Endothelial cell of umbilical vein (primary cell): ENCODE data around the gene TBC1D28. TPM values are rescaled to one million over a fixed set of nuclear protein-coding genes. Genes with fewer than 3 reads are reported as not detected.
A peak's percentile ranks its signal among the peaks of the same experiment; 100 is the strongest.
"Not testable (repeated sequence)": the region's sequence is repeated elsewhere in the genome, so short reads cannot be mapped to it uniquely, and the experiment has no call there.

ENCODE experiments used
- BruUV-seq: library from RNA; stranded (reverse); fragments of 400-500 nt; replicated peaks from 2 replicates; lab custom pipeline; 2021; lab: Mats Ljungman, UMichigan
- CTCF ChIA-PET: fragments of 300-600, 350-600 bp; sonication (Branson Sonifier 250); formaldehyde crosslinking; loops from one replicate; lab custom pipeline; 2021; ENCODE audit warnings: antibody characterized with exemption, inconsistent platforms; lab: Charles Lee
- POLR2A ChIA-PET: fragments of 300-600, 350-600 bp; sonication (Branson Sonifier 250); formaldehyde crosslinking; loops from one replicate; lab custom pipeline; 2021; ENCODE audit warnings: antibody characterized with exemption, inconsistent platforms; lab: Charles Lee
- DNase-seq: peaks from one replicate; pipeline ENCODE4 v3.0.0-alpha.2; 2011; ENCODE audit warnings: low read depth, low spot score
- FAIRE-seq: peaks from 2 replicates; lab custom pipeline; 2011; peaks lifted over from hg19 to GRCh38; lab: Jason Lieb, UNC
- H2AFZ ChIP-seq: 2 replicates; pipeline ENCODE4 v1.6.0; 2012; ENCODE audit warnings: low read depth, low read length, control low read depth, inconsistent platforms
- H3K27ac ChIP-seq: 2 replicates; pipeline ENCODE4 v1.5.1; 2011; ENCODE audit warnings: low read depth, mild to moderate bottlenecking, control low read depth, low read length, moderate library complexity; ENCODE audit not compliant: insufficient read depth
- H3K27me3 ChIP-seq, 2 experiments: 2 replicates each; pipeline versions ENCODE4 v1.6.0 to v1.6.1; 2011; ENCODE audit warnings: low read length in 2 of 2, mixed read lengths in 1 of 2; ENCODE audit not compliant: control insufficient read depth in 2 of 2, insufficient read depth in 2 of 2
- H3K36me3 ChIP-seq, 2 experiments: 2 replicates in 1 of 2; 3 replicates in 1 of 2; pipeline ENCODE4 v1.5.1; 2011; ENCODE audit warnings: low read length in 2 of 2, mild to moderate bottlenecking in 1 of 2, moderate library complexity in 1 of 2; ENCODE audit not compliant: control insufficient read depth in 2 of 2, insufficient read depth in 2 of 2; ENCODE audit errors: extremely low read depth in 1 of 2
- H3K4me1 ChIP-seq: 3 replicates; pipeline ENCODE4 v1.5.1; 2011; ENCODE audit warnings: mild to moderate bottlenecking, low read length; ENCODE audit not compliant: control insufficient read depth, insufficient read depth; ENCODE audit errors: extremely low read depth
- H3K4me2 ChIP-seq: 2 replicates; pipeline ENCODE4 v1.6.1; 2011; ENCODE audit warnings: low read length, control low read depth, mixed read lengths; ENCODE audit not compliant: insufficient read depth
- H3K4me3 ChIP-seq, 3 experiments: fragments of 200-600 bp in 1 of 3; sonication (generic), shearing (Covaris generic) in 1 of 3; replicated peaks in 1 of 3; 2 replicates each; pipeline ENCODE4 v1.5.1; 2011 to 2016; ENCODE audit warnings: control low read depth in 3 of 3, low read length in 3 of 3, mild to moderate bottlenecking in 2 of 3, inconsistent platforms in 1 of 3, low read depth in 1 of 3, moderate library complexity in 1 of 3; ENCODE audit not compliant: insufficient read depth in 1 of 3
- H3K79me2 ChIP-seq: 2 replicates; pipeline ENCODE4 v1.6.0; 2012; ENCODE audit warnings: low read length, inconsistent platforms; ENCODE audit not compliant: control insufficient read depth, insufficient read depth
- H3K9ac ChIP-seq: replicated peaks from 2 replicates; pipeline ENCODE3; 2011; ENCODE audit warnings: low read length, control low read depth; ENCODE audit not compliant: insufficient read depth; ENCODE audit errors: extremely low read depth
- H3K9me1 ChIP-seq: replicated peaks from 3 replicates; pipeline ENCODE4 v1.6.0; 2011; ENCODE audit warnings: mild to moderate bottlenecking, low read length; ENCODE audit not compliant: control insufficient read depth, insufficient read depth; ENCODE audit errors: extremely low read depth
- H3K9me3 ChIP-seq: replicated peaks from 2 replicates; pipeline ENCODE4 v1.5.1; 2012; ENCODE audit warnings: low read length, inconsistent platforms; ENCODE audit not compliant: control insufficient read depth, insufficient read depth
- H4K20me1 ChIP-seq: replicated peaks from 2 replicates; pipeline ENCODE3; 2011; ENCODE audit warnings: mild to moderate bottlenecking, low read length; ENCODE audit not compliant: control insufficient read depth, insufficient read depth; ENCODE audit errors: extremely low read depth
- dilution Hi-C: fragments of 300-500 bp; cut with MboI; formaldehyde crosslinking; loops from one replicate; pipeline ENCODE4 v1.15.0; 2019; ENCODE audit warnings: low sequenced_read_pairs; ENCODE audit not compliant: extremely low pct_ligation_motif_present
- intact Hi-C: fragments of 100-400 bp; cut with micrococcal nuclease; formaldehyde crosslinking; loops from one replicate; pipeline ENCODE4 v1.10.0; 2022
- polyA plus RNA-seq, 4 experiments: library from polyadenylated mRNA; depleted of rRNA in 3 of 4; stranded (reverse) in 3 of 4; unstranded in 1 of 4; fragments of >200 nt; gene quantifications; 2 replicates each; pipeline versions ENCODE4 v1.2.1 to v1.2.3, GENCODE V29; 2011 to 2012; ENCODE audit warnings: missing spikeins in 1 of 4
- total RNA-seq: library from RNA; stranded (reverse); gene quantifications from 2 replicates; pipeline ENCODE4 v1.2.3, GENCODE V29; 2021
- TF ChIP-seq, protein P1 (sequence below), 2 donors: IDR thresholded peaks; 1 replicate in 1 of 2; 2 replicates in 1 of 2; pipeline ENCODE4 v1.5.1; 2011; ENCODE audit warnings: low read length in 2 of 2, mild to moderate bottlenecking in 2 of 2, moderate library complexity in 2 of 2, control low read depth in 1 of 2, inconsistent platforms in 1 of 2, low read depth in 1 of 2; ENCODE audit not compliant: insufficient read depth in 1 of 2; ENCODE audit errors: extremely low read depth in 1 of 2

TBC1D28 gene
- total and polyA plus RNA-seq, 2 donors (not counting 3 experiments of a cell fraction or from before 2014, with no cell fraction given), result not detected

- H3K9me1 ChIP-seq, H3K27me3 ChIP-seq, H3K4me1 ChIP-seq, H3K79me2 ChIP-seq, BruUV-seq, intact Hi-C loops, H3K9ac ChIP-seq, H4K20me1 ChIP-seq, dilution Hi-C loops, H3K9me3 ChIP-seq, H3K36me3 ChIP-seq, POLR2A ChIA-PET, H3K27ac ChIP-seq: not testable (repeated sequence)
- DNase-seq, result peak; percentile 93
- Histone ChIP-seq H3K4me3 (peak overlapping the region in 1 of 3 experiments; percentile 61), H2AFZ (peak overlapping the region; percentile 87), H3K4me2 (peak overlapping the region; percentile 46)
- peak; percentile 75 for FAIRE-seq
- CTCF ChIA-PET, result interaction anchor here (0.7 to 1.1 kb wide), 4 partner anchors 13 to 337 kb away, joined by 3 read pairs; no protein-coding TSS in a partner anchor
- TF ChIP-seq, protein P1, sequence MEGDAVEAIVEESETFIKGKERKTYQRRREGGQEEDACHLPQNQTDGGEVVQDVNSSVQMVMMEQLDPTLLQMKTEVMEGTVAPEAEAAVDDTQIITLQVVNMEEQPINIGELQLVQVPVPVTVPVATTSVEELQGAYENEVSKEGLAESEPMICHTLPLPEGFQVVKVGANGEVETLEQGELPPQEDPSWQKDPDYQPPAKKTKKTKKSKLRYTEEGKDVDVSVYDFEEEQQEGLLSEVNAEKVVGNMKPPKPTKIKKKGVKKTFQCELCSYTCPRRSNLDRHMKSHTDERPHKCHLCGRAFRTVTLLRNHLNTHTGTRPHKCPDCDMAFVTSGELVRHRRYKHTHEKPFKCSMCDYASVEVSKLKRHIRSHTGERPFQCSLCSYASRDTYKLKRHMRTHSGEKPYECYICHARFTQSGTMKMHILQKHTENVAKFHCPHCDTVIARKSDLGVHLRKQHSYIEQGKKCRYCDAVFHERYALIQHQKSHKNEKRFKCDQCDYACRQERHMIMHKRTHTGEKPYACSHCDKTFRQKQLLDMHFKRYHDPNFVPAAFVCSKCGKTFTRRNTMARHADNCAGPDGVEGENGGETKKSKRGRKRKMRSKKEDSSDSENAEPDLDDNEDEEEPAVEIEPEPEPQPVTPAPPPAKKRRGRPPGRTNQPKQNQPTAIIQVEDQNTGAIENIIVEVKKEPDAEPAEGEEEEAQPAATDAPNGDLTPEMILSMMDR (IDR thresholded peaks at IDR 0.05; ENCODE audit: extremely low read depth in 1 of 2, insufficient read depth in 1 of 2, low read depth in 1 of 2, low read length in 2 of 2), result peak; percentile 88 to 97
Measured at GRCh38 chr17:18625509-18626104, 18.6 kb downstream of the TBC1D28 start.

DNA sequence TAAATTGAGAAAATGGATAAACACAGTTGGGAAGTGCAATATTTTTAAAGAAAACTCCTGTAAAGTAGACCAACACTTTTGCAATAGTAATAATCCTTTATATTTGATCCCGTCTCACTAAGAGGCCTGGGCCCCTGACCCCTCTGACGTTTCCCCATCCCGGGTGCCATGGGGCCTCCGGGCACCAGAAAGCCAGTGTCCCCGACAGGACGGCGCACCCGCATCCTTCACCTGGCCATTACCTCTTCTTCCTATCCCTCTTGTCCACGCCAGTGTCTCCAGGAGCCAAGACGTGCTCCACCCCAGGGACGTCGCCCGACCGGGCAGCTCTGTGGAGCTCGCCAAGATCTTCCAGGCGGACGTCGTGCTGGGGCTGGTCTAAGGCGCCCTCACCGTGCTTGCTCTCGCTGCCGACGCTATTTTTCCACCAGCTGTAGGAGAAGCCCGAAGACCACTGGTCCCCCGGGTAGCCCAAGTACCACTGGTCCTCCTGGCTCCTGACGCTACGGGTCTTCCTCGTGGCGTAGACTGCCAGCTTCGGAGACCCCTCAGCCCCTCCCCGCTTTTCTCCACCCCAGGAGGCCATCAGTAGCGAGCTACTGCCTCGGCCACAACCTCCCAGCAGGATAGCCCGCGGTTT, 19.2 kb downstream of the TBC1D28 start:
- FAIRE-seq, H3K4me2 ChIP-seq, dilution Hi-C loops, H4K20me1 ChIP-seq, H3K9me3 ChIP-seq, H3K9ac ChIP-seq, H3K36me3 ChIP-seq, H3K9me1 ChIP-seq, H3K27me3 ChIP-seq, POLR2A ChIA-PET, H3K4me1 ChIP-seq, intact Hi-C loops, H3K79me2 ChIP-seq: not testable (repeated sequence)
- H3K27ac ChIP-seq, result peak overlapping the region; percentile 34
- peak overlapping the region in 2 of 3 experiments; percentile 40 to 61 for H3K4me3 ChIP-seq
- TSS peak; percentile 78 for BruUV-seq
- peak; percentile 61 for DNase-seq
- CTCF ChIA-PET, result interaction anchor here (0.7 to 1.1 kb wide), 3 partner anchors 258 to 338 kb away, joined by 3 read pairs; no protein-coding TSS in a partner anchor
- H2AFZ ChIP-seq, result peak overlapping the region; percentile 87

GRCh38 chr17:18617613-18618012, 26.6 kb downstream of the TBC1D28 start:
- intact Hi-C loops, H3K4me1 ChIP-seq, H2AFZ ChIP-seq, H3K9me1 ChIP-seq, H3K9ac ChIP-seq, BruUV-seq, POLR2A ChIA-PET, CTCF ChIA-PET, H3K27me3 ChIP-seq, H3K27ac ChIP-seq, H3K36me3 ChIP-seq, H4K20me1 ChIP-seq, DNase-seq, H3K4me3 ChIP-seq, H3K4me2 ChIP-seq, dilution Hi-C loops, H3K79me2 ChIP-seq, FAIRE-seq, H3K9me3 ChIP-seq: not testable (repeated sequence)
